ENCODE data around the gene ELAC2.

Gene ELAC2, protein sequence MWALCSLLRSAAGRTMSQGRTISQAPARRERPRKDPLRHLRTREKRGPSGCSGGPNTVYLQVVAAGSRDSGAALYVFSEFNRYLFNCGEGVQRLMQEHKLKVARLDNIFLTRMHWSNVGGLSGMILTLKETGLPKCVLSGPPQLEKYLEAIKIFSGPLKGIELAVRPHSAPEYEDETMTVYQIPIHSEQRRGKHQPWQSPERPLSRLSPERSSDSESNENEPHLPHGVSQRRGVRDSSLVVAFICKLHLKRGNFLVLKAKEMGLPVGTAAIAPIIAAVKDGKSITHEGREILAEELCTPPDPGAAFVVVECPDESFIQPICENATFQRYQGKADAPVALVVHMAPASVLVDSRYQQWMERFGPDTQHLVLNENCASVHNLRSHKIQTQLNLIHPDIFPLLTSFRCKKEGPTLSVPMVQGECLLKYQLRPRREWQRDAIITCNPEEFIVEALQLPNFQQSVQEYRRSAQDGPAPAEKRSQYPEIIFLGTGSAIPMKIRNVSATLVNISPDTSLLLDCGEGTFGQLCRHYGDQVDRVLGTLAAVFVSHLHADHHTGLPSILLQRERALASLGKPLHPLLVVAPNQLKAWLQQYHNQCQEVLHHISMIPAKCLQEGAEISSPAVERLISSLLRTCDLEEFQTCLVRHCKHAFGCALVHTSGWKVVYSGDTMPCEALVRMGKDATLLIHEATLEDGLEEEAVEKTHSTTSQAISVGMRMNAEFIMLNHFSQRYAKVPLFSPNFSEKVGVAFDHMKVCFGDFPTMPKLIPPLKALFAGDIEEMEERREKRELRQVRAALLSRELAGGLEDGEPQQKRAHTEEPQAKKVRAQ

DNA sequence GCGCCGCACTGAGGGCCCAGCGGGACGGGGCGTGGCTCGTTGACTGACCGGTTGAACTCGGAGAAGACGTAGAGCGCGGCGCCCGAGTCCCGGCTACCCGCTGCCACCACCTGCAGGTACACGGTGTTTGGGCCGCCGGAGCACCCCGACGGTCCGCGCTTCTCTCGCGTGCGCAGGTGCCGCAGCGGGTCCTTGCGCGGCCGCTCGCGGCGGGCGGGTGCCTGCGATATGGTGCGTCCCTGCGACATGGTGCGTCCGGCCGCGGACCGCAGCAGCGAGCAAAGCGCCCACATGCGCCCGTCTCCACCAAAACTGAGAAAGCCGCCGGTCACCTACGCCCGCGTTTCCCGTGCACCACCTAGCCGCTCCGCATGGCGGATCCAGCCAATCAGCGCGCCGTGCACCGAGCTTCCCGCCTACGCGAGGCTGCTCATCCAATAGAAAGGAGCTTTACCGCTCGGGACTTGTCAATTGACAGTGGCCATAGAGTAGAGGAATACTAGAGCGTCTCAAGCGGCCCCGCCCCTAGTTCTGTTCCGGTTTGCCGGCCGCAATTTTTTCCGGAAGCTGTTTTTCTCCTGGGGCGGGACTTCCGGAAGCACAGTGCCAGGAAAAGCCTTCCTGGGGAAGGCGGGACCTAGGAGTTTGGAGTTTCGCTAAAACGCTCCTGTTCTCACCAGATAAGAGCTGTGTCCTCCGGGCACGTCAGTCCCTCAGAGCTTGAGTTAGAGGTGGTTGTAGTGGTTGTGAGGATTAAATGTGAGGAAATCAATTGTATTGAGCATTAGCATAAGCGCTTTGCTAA is at the start of gene ELAC2:
ELAC2 (minus strand) TSS at position 373 of the 805 bp plus-strand sequence; CDS start at position 293, 80 bp downstream.
- DNase-seq (ENCODE audit: low read depth): peak; percentile 99

DNA sequence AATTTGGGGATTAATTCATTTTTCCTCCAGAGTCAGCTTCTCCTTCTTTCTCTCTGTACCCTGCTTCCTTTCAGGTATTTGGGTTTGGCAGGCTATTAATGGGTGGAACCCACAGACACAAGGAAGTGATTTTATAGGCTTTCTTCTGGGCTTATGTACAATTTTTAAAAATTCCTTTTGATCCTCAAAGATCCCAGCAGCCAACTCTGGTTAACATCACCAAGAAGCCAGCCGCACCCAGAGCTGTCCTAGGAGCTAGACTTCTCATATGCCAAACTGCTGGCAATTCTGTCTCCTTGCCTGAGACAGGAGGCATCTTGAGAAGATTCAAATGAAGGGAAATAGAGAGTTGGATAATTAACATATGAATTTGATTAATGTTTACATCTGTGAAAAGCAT is 47.2 kb upstream of the ELAC2 start:
- DNase-seq (ENCODE audit: low read depth): no peak

DNA sequence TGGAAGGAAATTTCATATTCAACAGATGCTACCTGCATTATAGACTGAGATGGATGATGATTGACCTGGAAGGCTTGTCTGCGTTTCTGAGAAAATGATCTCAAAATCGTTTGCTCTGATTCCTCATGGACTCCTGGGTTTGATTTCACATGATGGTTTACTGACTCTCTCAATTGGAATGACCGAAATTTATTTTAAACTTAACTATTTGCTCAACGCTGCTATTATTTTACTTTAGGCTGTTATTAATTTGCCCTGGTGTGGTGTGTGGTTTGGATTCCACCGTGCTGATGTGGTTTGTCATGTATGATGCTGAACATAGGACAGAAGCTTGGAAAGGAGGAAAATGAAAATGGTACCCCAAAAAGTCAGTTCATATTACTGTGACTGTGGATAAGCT is 37.3 kb upstream of the ELAC2 start:
- no peak for DNase-seq (ENCODE audit: low read depth)

DNA sequence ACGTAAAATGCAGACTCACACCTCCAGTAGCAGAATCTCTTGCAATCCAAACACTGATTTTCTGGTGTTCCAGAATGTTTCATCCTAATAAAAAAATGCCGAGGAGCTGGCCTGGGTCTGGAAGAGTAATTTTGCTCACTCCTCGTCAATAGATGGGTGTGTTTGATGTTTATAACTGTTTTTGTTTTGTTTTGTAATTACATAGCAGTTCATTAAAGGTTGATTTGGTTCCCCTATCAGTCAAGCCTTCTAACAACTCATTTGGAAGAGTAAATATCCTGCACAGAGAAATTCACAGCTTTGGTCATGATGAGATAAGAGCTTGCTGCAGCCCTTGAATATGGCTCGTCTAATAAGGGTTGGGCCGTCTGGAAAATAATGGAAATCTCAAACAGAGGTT is 36.8 kb upstream of the ELAC2 start:
- DNase-seq (ENCODE audit: low read depth): no peak

DNA sequence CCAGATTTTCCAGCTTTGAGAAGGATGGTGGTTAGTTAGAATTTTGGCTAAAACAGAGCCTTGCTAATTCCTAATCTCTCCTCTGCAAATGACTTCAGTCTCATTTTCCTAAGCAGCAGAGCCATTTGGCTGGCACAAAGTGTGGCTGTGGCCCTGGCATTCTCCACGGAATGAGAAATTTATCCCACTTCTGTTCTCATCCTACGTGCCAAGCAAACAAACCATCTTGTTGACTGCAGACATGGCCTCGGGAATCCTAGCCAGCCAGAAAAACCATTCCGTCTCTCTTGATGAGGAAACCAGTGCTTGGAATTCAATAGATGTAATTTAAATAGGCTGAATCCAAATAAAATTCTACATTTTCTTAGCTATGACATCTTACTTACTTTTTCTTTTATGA is 34.1 kb upstream of the ELAC2 start:
- no peak for DNase-seq (ENCODE audit: low read depth)

DNA sequence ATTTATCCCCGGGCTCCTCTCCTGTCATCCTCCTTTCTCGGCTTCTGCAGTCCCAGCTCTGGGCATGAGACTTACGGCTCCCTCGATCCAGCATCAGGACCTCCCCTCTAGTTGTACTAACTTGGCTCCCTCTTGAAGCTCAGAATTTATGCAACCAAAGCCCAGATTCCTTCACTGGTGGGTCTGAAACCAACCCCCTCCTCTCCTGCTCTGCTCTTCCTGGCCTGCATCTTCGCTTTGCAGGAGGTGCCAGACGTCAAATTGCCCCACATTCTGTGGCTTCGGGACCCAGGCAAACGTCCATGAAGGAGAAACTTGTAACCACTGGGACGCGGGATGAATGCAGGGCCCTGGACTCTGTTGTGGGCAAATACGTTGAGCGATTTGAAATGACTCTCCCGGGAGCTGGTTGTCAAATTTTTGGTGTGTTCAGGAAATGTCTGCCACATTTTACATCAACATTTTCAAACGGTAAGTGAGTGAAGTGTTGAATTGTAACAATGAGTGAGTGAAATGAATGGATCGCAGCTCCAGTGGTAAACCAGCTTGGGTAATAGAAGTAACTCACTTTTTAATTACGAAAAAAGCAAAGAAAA is 29.3 kb upstream of the ELAC2 start:
- DNase-seq (ENCODE audit: low read depth): no peak

DNA sequence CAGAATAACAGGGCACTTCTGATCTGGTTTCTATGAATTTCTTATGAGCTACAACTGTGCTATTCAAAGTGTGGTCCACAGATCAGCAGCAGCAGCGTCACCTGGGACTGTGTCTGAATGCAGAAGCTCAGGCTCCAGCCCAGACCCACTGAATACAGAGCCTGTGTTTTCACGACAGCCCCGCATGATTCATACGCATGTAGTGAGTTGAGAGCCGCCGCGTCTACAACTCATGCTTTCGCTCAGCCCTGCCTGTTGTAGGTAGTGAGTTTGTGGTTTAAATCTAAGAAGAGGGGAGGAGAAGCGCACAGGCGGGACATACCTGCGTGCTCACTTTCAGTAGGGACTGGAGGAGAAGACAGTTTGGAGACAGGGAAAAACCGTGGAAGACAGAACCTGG is 28.5 kb upstream of the ELAC2 start:
- no peak for DNase-seq (ENCODE audit: low read depth)

DNA sequence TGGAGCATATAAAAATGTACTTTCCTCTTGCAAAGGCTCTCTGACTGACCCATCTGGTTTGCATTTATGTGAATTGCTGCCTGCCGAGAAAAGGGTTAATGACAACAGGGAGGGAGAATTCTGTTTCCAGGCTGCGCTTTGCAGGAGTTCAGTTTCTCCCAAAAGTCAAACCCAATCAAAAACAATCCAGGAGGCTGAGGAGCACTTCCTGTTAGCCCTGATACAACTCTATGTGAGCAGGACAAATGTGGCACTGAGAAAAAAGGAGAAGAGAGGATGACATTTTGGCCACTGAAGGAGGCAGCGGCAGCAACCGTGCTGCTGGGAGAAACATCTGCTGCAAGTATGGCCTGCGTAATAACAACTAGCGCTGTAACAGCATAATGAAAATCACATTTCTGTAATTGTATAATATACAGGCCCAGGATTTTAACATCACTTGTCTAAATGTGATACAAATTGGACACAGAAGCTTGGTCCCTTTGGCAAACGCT is 26.8 kb upstream of the ELAC2 start:
- DNase-seq (ENCODE audit: low read depth): no peak

DNA sequence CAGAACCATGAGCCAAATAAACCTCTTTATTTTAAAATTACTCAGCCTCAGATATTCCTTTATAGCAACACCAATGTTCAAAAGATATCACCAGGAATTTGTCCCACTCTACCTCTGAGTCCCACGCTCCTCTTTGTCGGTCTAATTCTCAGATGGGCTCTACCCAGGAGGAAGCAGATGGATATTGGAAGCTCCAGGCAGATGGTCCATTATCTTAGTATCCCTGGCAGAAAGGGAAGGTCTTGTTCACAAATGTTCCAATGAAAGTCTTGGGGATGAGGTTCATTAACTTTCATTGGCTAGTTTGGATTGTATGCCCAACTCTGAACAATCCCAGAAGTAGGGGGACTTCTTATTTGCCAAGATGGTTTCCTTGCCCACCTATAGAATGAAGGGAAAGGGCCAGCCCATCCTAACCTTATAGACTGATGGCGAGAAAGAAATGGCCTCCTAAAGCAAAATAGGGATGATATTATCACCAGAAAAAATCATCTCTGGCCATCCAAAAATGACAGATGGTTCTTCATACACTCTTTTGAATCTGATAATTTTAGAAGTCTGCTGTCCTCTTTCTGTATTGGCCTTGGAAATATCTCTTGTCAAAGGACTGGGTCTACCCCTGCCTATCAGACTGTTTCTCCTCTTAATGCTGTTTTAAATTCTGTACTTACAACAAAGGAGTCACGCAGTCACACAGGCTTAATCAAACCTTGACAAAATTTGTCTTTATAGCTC is 21.3 kb upstream of the ELAC2 start:
- DNase-seq (ENCODE audit: low read depth): no peak

DNA sequence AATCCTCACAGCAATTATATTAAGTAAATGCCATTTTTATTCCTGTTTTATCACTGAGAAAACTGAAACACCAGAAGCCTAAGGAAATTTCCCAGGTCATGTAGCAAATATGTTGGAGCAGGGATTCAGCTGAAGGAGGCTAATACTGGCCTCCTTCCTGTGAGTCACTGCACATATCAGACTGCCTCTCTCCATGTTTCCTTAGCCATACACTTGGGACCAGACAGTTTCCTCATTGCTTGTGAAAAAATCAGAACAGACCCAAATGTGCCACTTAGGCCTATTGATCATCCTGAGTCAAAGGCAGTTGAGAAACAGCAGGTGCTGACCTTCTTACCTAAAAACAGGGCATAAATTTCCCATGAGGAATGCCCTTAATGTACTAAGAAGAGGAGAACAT is 18.9 kb upstream of the ELAC2 start:
- peak; percentile 12 for DNase-seq (ENCODE audit: low read depth)

DNA sequence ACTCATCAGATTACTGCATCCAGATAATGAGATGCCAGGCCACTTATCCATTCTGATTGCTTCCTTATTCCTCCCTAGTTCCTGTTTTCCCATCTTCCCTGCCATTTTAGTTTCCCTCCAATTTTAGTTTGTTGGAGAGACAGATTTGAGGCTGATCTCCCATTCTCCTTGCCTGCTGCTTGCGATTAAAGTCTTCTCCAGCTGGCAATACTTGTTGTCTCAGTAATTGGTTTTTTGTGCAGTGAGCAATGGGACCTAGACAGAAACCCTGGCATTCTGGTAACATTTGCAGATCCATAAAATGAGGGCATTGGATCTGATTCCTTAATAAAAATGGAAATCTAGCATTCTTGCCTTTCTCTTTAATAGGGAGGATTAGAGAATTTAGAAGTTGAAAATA is 17.6 kb upstream of the ELAC2 start:
- DNase-seq (ENCODE audit: low read depth): no peak

DNA sequence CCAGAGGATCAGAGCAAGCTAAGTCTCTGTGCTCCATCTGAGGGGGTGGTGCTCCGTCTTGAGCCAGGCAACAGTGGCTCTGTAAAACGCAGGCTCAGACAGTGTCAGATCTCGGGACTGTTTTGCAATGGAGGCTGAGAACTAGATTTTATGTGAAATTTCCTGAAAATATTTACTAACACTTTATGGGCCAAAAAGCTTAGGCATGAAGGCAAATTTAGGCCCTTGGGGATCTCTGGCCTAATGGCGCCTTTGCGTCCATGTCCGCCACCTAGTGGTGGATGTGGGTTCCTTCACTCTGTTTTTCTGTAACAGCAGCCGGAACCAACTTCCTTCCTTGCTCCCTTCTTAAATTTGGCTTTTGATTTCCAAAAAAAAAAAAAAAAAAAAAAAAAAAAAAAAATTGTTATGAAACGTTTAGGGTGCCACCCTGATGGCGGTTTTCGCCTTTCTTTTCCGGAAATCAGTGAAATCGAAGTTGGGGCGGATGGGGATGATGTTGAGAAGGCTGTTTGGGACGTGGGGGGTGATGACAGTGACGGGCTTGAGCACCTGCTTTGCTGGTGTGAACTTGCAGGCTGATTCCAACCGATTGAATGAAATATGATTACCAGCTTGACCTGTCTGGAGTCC is 14.0 kb upstream of the ELAC2 start:
- peak; percentile 21 for DNase-seq (ENCODE audit: low read depth)

DNA sequence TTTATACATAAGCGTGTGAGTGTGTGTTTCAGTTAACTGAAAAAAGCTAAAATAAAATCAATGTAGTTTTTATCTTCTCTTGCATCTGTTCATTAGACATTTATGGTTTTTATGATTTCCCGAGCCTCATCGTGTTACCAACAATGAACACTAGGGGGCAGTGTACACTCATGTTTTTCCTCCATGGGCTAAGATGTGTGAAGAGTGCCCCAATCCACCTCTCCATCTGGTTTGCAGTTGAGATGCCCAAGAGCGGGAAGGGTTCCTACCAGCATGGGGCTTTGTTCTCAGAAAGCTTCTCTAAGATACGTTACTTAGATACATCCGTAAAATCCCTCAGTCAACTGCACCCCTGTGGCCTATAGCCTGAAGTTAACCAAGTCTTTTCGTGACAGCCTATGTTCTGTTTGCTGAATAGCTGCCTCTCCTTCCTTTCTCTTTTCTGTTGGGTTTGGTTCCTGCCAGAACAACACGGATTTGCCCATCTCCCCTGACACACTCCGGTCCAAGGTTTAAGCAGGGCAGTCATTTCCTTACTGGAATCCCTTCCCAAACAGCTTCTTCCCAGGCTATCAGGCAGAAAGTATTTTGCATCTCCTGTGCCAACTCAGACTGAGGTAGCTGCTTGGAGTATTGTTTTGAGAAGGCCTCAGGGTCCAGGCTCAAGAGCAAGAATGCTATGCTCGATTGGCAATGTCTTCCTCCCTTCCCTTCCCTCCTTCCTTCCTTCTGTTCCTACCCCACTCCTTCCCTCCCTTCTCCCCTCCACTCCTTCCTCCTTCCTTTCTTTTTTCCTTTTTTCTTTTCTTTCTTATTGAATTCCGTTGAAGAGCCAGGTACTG is 12.9 kb upstream of the ELAC2 start:
- DNase-seq (ENCODE audit: low read depth): peak; percentile 37

DNA sequence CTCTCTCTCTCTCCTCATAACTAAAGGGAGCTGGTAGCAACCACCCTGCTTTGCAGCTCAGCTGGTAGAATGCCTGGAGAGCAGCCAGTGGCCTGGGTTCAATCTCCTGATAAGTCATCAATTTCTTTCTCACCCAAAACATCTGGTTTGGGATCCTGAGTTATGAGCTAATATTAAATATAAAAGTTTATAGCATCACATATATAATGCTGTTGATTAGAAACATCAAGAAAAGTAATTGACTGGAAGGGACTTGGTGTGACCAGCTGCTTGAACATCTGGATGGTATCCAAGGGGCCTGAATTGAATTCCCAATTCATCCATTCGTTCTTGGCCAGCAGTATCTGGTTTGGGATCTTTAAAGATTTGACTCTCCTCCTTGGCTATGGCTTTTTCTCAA is 12.2 kb upstream of the ELAC2 start:
- DNase-seq (ENCODE audit: low read depth): no peak

DNA sequence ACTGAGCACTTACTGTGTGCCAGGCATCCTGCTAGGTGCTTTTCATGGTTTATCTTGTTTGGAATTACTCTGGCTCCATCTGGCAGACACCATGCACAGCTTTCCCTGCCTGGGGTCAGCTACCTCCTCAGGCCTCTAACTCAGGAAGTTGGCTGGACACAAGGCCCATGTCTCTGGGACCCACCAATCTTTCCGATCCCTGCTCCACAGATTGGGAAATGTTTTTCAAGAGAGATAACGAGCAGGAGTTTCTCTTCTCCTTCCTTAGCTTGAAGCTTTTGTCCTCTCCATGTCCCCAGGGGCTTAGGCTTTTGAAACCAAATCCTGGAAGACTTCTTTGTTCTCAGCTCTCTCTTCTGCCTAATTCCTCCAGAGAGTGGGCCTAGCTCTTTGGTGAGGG is 11.5 kb upstream of the ELAC2 start:
- DNase-seq (ENCODE audit: low read depth): no peak

DNA sequence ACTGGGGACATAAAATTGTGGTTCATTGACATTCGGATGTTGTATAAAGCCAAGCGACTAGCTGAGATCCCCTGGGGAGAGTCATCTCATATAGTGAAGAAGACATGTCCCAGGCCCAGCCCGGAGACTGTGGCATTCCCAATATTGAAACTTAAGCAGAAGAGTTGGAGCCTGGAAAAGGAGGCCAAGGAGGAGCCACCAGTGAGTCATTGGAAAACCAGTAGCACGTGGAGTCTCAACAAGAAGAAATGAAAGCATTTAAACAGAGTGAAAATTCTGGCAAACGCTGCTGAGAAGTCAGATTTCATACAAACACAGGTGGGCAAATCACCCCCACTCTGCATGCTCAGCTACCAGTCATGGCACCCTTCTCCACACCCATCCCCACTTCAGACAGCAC is 9.4 kb upstream of the ELAC2 start:
- no peak for DNase-seq (ENCODE audit: low read depth)

DNA sequence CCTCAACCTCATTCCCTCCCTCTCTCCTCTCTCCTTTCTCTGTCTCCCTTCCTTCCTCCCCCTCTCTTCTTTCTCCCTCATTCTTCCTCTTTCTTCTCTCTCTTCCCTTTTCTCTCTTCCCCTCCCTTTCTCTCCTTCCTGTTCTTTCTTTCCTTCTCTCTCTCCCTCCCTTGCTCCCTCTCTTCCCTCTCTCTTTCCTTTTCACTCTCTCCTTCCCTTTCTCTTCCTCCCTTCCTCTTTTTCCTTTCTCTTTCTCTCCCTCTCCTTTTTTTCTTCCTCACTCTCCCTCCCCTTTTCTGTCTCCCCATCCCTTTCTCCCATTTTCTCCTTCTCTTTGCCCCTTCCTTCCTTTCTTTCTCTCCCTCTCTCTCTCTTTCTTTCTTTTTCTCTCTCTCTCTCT is 7.9 kb upstream of the ELAC2 start:
- no peak for DNase-seq (ENCODE audit: low read depth)

DNA sequence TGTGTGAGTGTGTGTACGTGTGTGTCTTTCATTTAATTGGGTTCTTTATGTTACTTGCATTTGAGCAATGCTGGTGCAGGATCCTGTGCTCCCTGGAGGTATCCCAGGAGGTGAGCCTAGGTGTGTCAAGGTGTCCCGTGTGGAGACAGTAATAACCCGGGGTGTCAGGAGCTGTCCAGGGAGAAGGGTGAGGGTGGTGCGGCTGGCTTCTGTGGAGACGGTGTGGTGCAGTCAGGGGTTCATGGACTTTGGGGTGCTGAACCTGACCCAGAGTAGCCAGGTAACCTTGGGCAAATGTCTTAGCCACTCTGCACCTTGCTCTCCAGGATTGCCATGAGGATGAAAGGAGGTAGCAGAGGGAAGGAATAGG is 7.4 kb upstream of the ELAC2 start:
- no peak for DNase-seq (ENCODE audit: low read depth)

DNA sequence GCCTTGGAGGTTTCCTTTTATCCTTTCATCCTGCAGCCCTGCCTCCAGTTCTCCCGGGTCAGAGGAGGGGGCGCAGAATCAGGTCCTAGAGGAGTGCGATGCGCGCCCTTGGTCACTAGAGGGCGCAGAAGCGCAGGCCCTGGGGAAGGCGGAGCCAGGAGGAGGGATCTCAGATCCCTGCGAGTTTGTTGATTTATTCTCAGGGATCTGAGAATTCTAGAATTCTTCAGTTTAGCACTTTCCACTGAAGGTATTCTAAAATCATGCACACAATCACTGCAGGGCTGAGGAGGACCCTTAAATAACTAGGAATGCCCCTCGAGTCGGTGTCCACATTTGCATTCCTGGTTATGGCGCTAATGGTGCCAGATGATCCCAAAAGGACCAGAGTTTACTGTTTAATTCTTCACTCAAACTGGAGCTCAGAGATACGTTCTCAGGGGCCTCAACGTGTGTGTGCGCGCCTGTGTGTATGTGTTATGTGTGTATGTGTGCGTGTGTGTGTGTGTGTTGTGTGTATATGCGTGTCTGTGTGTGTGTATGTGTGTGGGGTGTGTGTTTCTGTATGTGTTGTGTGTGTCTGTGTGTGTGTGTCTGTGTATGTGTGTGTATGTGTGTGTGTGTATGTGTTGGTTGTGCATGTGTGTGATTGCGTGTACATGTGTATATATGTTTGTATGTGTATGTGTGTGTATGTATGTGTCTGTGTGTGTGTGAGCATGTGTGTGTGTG is 6.9 kb upstream of the ELAC2 start:
- no peak for DNase-seq (ENCODE audit: low read depth)

All from stromal cell of bone marrow (primary cell).